GM12892 (cell line): Measurements from ENCODE around the gene UBL5.

Experiments
- POLR2A ChIP-seq: IDR thresholded peaks from 2 replicates; pipeline ENCODE4 v1.6.1; 2011; ENCODE audit warnings: low read depth, low read length, control low read depth
- POLR2AphosphoS5 ChIP-seq: IDR thresholded peaks from 2 replicates; pipeline ENCODE4 v1.6.1; 2011; ENCODE audit warnings: low read depth, low read length, control low read depth
- TAF1 ChIP-seq: IDR thresholded peaks from 2 replicates; pipeline ENCODE4 v1.6.1; 2011; ENCODE audit warnings: low read depth, mild to moderate bottlenecking, control low read depth, low read length, borderline replicate concordance

DNA sequence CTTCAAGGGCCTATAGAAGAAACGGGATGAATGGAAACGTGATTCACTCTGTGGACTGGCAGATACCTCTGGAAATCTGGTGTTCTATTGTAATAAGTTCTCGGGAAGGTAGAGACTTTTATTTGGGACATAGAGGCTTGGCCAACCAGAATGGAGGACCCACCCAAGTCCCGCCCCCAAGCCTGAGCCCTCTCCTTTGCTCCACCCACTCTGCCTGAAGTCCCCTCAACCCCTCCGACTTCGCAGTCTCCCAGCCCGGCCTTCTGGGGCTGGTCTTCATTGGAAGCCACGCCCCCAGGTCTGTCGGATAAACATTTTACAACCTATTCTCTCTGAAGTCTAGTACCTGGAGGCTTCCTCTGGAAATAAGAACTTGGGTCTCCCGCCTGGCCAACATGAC, 25.7 kb upstream of the UBL5 start:
- TF ChIP-seq POLR2AphosphoS5 = no peak
- TF ChIP-seq POLR2A = no peak
- TF ChIP-seq TAF1 = no peak
